Endothelial cell of hepatic sinusoid (primary cell): ENCODE data around the gene CBFB.

ENCODE experiments used
- in situ Hi-C: cut with HindIII; loops from 2 replicates; pipeline ENCODE4 v1.10.0; 2017; ENCODE audit warnings: low sequenced_read_pairs

Gene CBFB

GRCh38 chr16:67089101-67089500 lies 60.2 kb downstream of the CBFB start:
- in situ Hi-C loops = loop anchor here (5.0 kb wide), 1 partner anchor 47 kb away; no protein-coding TSS in a partner anchor

- in situ Hi-C loops = no loop called here
These were observed 63.1 kb downstream of the CBFB start for GRCh38 chr16:67091906-67092566.

GRCh38 chr16:67093098-67093726 lies 64.3 kb downstream of the CBFB start:
- in situ Hi-C loops = no loop called here

- in situ Hi-C loops = loop anchor here (5.0 kb wide), 1 partner anchor 34 kb away; no protein-coding TSS in a partner anchor
These were observed 69.7 kb downstream of the CBFB start for GRCh38 chr16:67098599-67098998.

GRCh38 chr16:67100569-67101310 lies 71.8 kb downstream of the CBFB start:
- in situ Hi-C loops = no loop called here

GRCh38 chr16:67101311-67102082 lies 72.5 kb downstream of the CBFB start:
- in situ Hi-C loops = no loop called here

GRCh38 chr16:67104061-67104460 lies 75.1 kb downstream of the CBFB start:
- in situ Hi-C loops = no loop called here

GRCh38 chr16:67104845-67105244 lies 75.9 kb downstream of the CBFB start:
- in situ Hi-C loops = no loop called here

- in situ Hi-C loops = no loop called here
These were observed 76.3 kb downstream of the CBFB start for GRCh38 chr16:67105246-67105645.

- in situ Hi-C loops = no loop called here
These were observed 76.9 kb downstream of the CBFB start for GRCh38 chr16:67105881-67106280.

- in situ Hi-C loops = no loop called here
These were observed 79.5 kb downstream of the CBFB start for GRCh38 chr16:67108489-67108888.

- in situ Hi-C loops = no loop called here
These were observed 80.0 kb downstream of the CBFB start for GRCh38 chr16:67108931-67109406.

GRCh38 chr16:67109407-67110135 lies 80.6 kb downstream of the CBFB start, which contains the start of gene PHAF1:
PHAF1 (plus strand) TSS chr16:67109941; CDS start chr16:67110176, 235 bp downstream.
- in situ Hi-C loops = no loop called here

GRCh38 chr16:67111951-67112444 lies 83.0 kb downstream of the CBFB start:
- in situ Hi-C loops = no loop called here

GRCh38 chr16:67112591-67113399 lies 83.8 kb downstream of the CBFB start:
- in situ Hi-C loops = no loop called here

- in situ Hi-C loops = no loop called here
These were observed 85.8 kb downstream of the CBFB start for GRCh38 chr16:67114793-67115192.

GRCh38 chr16:67115639-67116038 lies 86.7 kb downstream of the CBFB start:
- in situ Hi-C loops = no loop called here

- in situ Hi-C loops = no loop called here
These were observed 87.7 kb downstream of the CBFB start for GRCh38 chr16:67116388-67117311.
